Body of pancreas (tissue), 4 donors: ENCODE results near the gene RAB40C. TPM values are rescaled to one million over a fixed set of nuclear protein-coding genes. Genes with fewer than 3 reads are reported as not detected.

ENCODE experiments used
- ATAC-seq: fragments of 150-250 bp; one replicate; pipeline ENCODE4 v1.9.1; 2016
- DNase-seq, 4 donors: peaks; one replicate each; pipeline ENCODE4 v3.0.0-alpha.2; 2019
- H3K27ac ChIP-seq, 4 donors: fragments of 200-600 bp; sonication (generic); 1 replicate in 3 of 4; 2 replicates in 1 of 4; pipeline versions ENCODE4 v1.5.1 to v1.6.1; 2016 to 2019; ENCODE audit warnings: mild to moderate bottlenecking in 1 of 4, mixed read lengths in 1 of 4, moderate library complexity in 1 of 4
- H3K27me3 ChIP-seq, 2 donors: fragments of 200-600 bp; sonication (generic); one replicate each; pipeline ENCODE4 v1.6.0; 2016; ENCODE audit warnings: mild to moderate bottlenecking in 1 of 2
- H3K36me3 ChIP-seq, 2 donors: fragments of 200-600 bp; sonication (generic); replicated peaks in 1 of 2; 2 replicates each; pipeline ENCODE4 v1.5.1; 2016; ENCODE audit warnings: low read depth in 2 of 2; ENCODE audit not compliant: insufficient read depth in 1 of 2
- H3K4me1 ChIP-seq: fragments of 200-600 bp; sonication (generic); one replicate; pipeline ENCODE4 v1.6.0; 2016
- H3K4me3 ChIP-seq, 2 donors: fragments of 200-600 bp; sonication (generic); 1 replicate in 1 of 2; 2 replicates in 1 of 2; pipeline ENCODE4 v1.5.1; 2016 to 2019
- H3K9me3 ChIP-seq, 3 donors: fragments of 200-600 bp; sonication (generic); 1 replicate in 2 of 3; 2 replicates in 1 of 3; pipeline ENCODE4 v1.5.1; 2016
- CTCF ChIP-seq, 7 experiments: fragments of 450-650 bp in 4 of 7; fragments of 200-600 bp in 3 of 7; sonication (generic) in 3 of 7; IDR thresholded peaks; one replicate each; pipeline ENCODE4 v1.5.1; 2016 to 2019; ENCODE audit warnings: antibody characterized with exemption in 7 of 7
- POLR2A ChIP-seq, 3 donors: fragments of 450-650 bp; IDR thresholded peaks; one replicate each; pipeline ENCODE4 v1.6.1; 2016; ENCODE audit warnings: antibody characterized with exemption in 3 of 3, mild to moderate bottlenecking in 2 of 3
- whole genome bisulfite sequencing, 2 donors: methylation state at CpG; one replicate each; pipeline ENCODE4 v1.1.5; 2017; 5-methylcytosine and 5-hydroxymethylcytosine counted together
- intact Hi-C: fragments of 100-400 bp; cut with DNase I; formaldehyde crosslinking; loops from one replicate; pipeline ENCODE4 v1.15.1; 2023
- total RNA-seq, 2 donors: library from RNA; depleted of rRNA; stranded (reverse); fragments of >200 nt; gene quantifications; one replicate each; pipeline ENCODE4 v1.1.0, GENCODE V29; 2016

RAB40C gene
- total RNA-seq, 2 donors from 2014 or later, result 37.2 to 41.0 TPM

- ATAC-seq (peak; percentile 88), DNase-seq (peak; percentile 96 to 98 (median 98))
- H3K27ac ChIP-seq, result peak within 1 kb of the TSS; percentile 90 to 96 (median 94)
- H3K9me3 ChIP-seq, result no peaks in the 10 kb centered on the region
- peaks cover 36% of the 10 kb centered on the region for H3K4me1 ChIP-seq
- WGBS, 2 donors, result 1% methylated on average over 18 to 90 of the region's 91 CpGs
- H3K4me3 ChIP-seq, result peak within 1 kb of the TSS; percentile 36 to 50
- no peaks in the 10 kb centered on the region for H3K27me3 ChIP-seq
- TF ChIP-seq CTCF (IDR thresholded peaks at IDR 0.05) (peak in 3 of 7 experiments; percentile 10 to 22 (median 11)), POLR2A (IDR thresholded peaks at IDR 0.05) (peak; percentile 45 to 61 (median 48))
- H3K36me3 ChIP-seq, result no peaks in the 10 kb centered on the region
- intact Hi-C loops, result no loop called here
Observed at GRCh38 chr16:636206-637080, 46.6 kb downstream of the RAB40C start, which contains the start of gene METTL26. TSS of gene METTL26 (minus strand) at chr16:636305. CDS start at chr16:636290, 15 bp downstream.

GRCh38 chr16:637081-638018, 47.5 kb downstream of the RAB40C start:
- peaks cover 41% of the 10 kb centered on the region for H3K4me1 ChIP-seq
- H3K27ac ChIP-seq, result peak overlapping the region; percentile 90 to 96 (median 94)
- H3K9me3 ChIP-seq, result no peaks in the 10 kb centered on the region
- intact Hi-C loops, result no loop called here
- H3K4me3 ChIP-seq, result peak overlapping the region; percentile 36 to 37
- H3K36me3 ChIP-seq, result no peaks in the 10 kb centered on the region
- TF ChIP-seq CTCF (IDR thresholded peaks at IDR 0.05) (no peak), POLR2A (IDR thresholded peaks at IDR 0.05) (no peak)
- peak; percentile 90 to 94 (median 92) for DNase-seq
- H3K27me3 ChIP-seq, result no peaks in the 10 kb centered on the region
- peak; percentile 78 for ATAC-seq
- 29 to 77% methylated on average over 10 to 27 of the region's 53 CpGs for WGBS, 2 donors

- Histone ChIP-seq H3K27me3 (no peaks in the 10 kb centered on the region), H3K27ac (peak overlapping the region; percentile 90 to 96 (median 94)), H3K36me3 (no peaks in the 10 kb centered on the region), H3K4me3 (no peak overlapping the region), H3K4me1 (peaks cover 48% of the 10 kb centered on the region), H3K9me3 (no peaks in the 10 kb centered on the region)
- ATAC-seq, result no peak
- TF ChIP-seq CTCF (IDR thresholded peaks at IDR 0.05) (no peak), POLR2A (IDR thresholded peaks at IDR 0.05) (no peak)
- 74 to 82% methylated on average over 6 to 12 of the region's 15 CpGs for WGBS, 2 donors
- intact Hi-C loops, result no loop called here
- peak in 3 of 4 donors; percentile 41 to 67 (median 56) for DNase-seq
Observed at GRCh38 chr16:638034-638543, 48.2 kb downstream of the RAB40C start.

- intact Hi-C loops, result no loop called here
- no peak for DNase-seq
- H3K4me1 ChIP-seq, result peaks cover 56% of the 10 kb centered on the region
Observed at GRCh38 chr16:638836-639235, 49.0 kb downstream of the RAB40C start.

More at GRCh38 chr16:638836-639235, 49.0 kb downstream of the RAB40C start:
- H3K36me3 ChIP-seq, result no peaks in the 10 kb centered on the region
- 75 to 81% methylated on average over 4 to 9 of the region's 9 CpGs for WGBS, 2 donors
- no peaks in the 10 kb centered on the region for H3K9me3 ChIP-seq
- peak overlapping the region; percentile 39 to 96 (median 92) for H3K27ac ChIP-seq
- no peaks in the 10 kb centered on the region for H3K27me3 ChIP-seq
- TF ChIP-seq CTCF (IDR thresholded peaks at IDR 0.05) (no peak), POLR2A (IDR thresholded peaks at IDR 0.05) (no peak)
- no peak overlapping the region for H3K4me3 ChIP-seq
- ATAC-seq, result no peak
